Measurements from ENCODE around the gene NAXD. TPM values are rescaled to one million over a fixed set of nuclear protein-coding genes. Genes with fewer than 3 reads are reported as not detected.

NAXD gene
- total and polyA plus RNA-seq, 2 of the 4 experiments (the other 2 are of a cell fraction) = 10.2 to 27.2 TPM

GRCh38 chr13:110677731-110678545, 62.6 kb downstream of the NAXD start:
- H3K14ac ChIP-seq (replicated peaks; ENCODE audit: low read depth, low read length) = no peak overlapping the region; the same call in 1 of the 2 replicates
- TF ChIP-seq MXI1 (IDR thresholded peaks at IDR 0.05; ENCODE audit: borderline replicate concordance, low read depth, low read length) = no peak
- no peak for TF ChIP-seq RFX5 (IDR thresholded peaks at IDR 0.05; ENCODE audit: low read depth, low read length)
- TF ChIP-seq MAFK (IDR thresholded peaks at IDR 0.05; ENCODE audit: low read depth, low read length) = no peak
- no peak for TF ChIP-seq FOS (IDR thresholded peaks at IDR 0.05; ENCODE audit: low read depth, low read length)
- TF ChIP-seq NFE2L2 (IDR thresholded peaks at IDR 0.05; ENCODE audit: low read depth, low read length) = no peak
- TF ChIP-seq, protein P1, sequence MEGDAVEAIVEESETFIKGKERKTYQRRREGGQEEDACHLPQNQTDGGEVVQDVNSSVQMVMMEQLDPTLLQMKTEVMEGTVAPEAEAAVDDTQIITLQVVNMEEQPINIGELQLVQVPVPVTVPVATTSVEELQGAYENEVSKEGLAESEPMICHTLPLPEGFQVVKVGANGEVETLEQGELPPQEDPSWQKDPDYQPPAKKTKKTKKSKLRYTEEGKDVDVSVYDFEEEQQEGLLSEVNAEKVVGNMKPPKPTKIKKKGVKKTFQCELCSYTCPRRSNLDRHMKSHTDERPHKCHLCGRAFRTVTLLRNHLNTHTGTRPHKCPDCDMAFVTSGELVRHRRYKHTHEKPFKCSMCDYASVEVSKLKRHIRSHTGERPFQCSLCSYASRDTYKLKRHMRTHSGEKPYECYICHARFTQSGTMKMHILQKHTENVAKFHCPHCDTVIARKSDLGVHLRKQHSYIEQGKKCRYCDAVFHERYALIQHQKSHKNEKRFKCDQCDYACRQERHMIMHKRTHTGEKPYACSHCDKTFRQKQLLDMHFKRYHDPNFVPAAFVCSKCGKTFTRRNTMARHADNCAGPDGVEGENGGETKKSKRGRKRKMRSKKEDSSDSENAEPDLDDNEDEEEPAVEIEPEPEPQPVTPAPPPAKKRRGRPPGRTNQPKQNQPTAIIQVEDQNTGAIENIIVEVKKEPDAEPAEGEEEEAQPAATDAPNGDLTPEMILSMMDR (conservative IDR thresholded peaks at IDR 0.05; ENCODE audit: low read depth, low read length) = no peak
- TF ChIP-seq MAZ (IDR thresholded peaks at IDR 0.05; ENCODE audit: borderline replicate concordance, low read depth, low read length) = no peak
- TF ChIP-seq CEBPB (IDR thresholded peaks at IDR 0.05; ENCODE audit: low read depth, low read length) = no peak
- TF ChIP-seq, protein P2, sequence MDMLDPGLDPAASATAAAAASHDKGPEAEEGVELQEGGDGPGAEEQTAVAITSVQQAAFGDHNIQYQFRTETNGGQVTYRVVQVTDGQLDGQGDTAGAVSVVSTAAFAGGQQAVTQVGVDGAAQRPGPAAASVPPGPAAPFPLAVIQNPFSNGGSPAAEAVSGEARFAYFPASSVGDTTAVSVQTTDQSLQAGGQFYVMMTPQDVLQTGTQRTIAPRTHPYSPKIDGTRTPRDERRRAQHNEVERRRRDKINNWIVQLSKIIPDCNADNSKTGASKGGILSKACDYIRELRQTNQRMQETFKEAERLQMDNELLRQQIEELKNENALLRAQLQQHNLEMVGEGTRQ (IDR thresholded peaks at IDR 0.05; ENCODE audit: low read depth, low read length) = no peak
- TF ChIP-seq BHLHE40 (IDR thresholded peaks at IDR 0.05; ENCODE audit: low read depth, low read length) = no peak
- no peak for TF ChIP-seq RCOR1 (IDR thresholded peaks at IDR 0.05; ENCODE audit: insufficient replicate concordance, low read length)
- WGBS, 2 experiments (ENCODE audit: extremely low coverage in 2 of 2, insufficient read length in 1 of 2) = 94% methylated on average over 23 of the region's 28 CpGs; no CpG with 5 or more reads in 1 of the 2 experiments
- ChIA-PET CTCF (no interaction called here), POLR2A (ENCODE audit: unreplicated experiment) (no interaction called here)
- H3K27ac ChIP-seq (ENCODE audit: insufficient read depth, low read length) = no peak overlapping the region
- H2BK15ac ChIP-seq (ENCODE audit: low read depth, low read length) = no peak overlapping the region
- no peak overlapping the region for H3K4me3 ChIP-seq (ENCODE audit: insufficient read depth, low read depth, low read length)
- H4K5ac ChIP-seq (ENCODE audit: low read depth, low read length) = no peak overlapping the region
- dilution Hi-C loops (cut with HindIII; ENCODE audit: low sequenced_read_pairs, unreplicated experiment) = no loop called here
- H3K36me3 ChIP-seq (ENCODE audit: control insufficient read depth, insufficient read depth, low read length) = peaks cover 51% of the 10 kb centered on the region
- ATAC-seq (ENCODE audit: low read depth) = no peak
- H3K79me1 ChIP-seq (ENCODE audit: low read depth in 1 of 2, low read length in 2 of 2) = peaks cover 10 to 12% of the 10 kb centered on the region in 2 experiments; a peak in 3 of 4 replicates
- H2BK20ac ChIP-seq (ENCODE audit: low read depth, low read length) = no peak overlapping the region
- H3K4ac ChIP-seq (ENCODE audit: low read depth, low read length) = no peak overlapping the region
- no peak overlapping the region for H3K4me2 ChIP-seq (ENCODE audit: low read depth, low read length)
- H3K23ac ChIP-seq (ENCODE audit: low read depth, low read length) = no peak overlapping the region
- H2BK5ac ChIP-seq (ENCODE audit: low read depth, low read length, poor library complexity, severe bottlenecking) = no peak overlapping the region
- no peak overlapping the region for H3K18ac ChIP-seq (ENCODE audit: low read depth, low read length)
- H4K8ac ChIP-seq (ENCODE audit: low read depth in 2 of 2, low read length in 2 of 2) = no peak overlapping the region
- peaks cover 6% of the 10 kb centered on the region; the same call in 1 of the 2 replicates for H4K20me1 ChIP-seq (ENCODE audit: insufficient read depth, low read length)
- no peak overlapping the region for H2BK120ac ChIP-seq (ENCODE audit: low read depth, low read length)
- H2AK9ac ChIP-seq (replicated peaks; ENCODE audit: low read depth, low read length, poor library complexity) = peak overlapping the region; percentile 31
- no TSS peak for BruUV-seq (replicated peaks)
- in situ Hi-C loops (cut with MboI; ENCODE audit: low sequenced_read_pairs) = no loop called here
- H3K9me3 ChIP-seq (ENCODE audit: control insufficient read depth, insufficient read depth, low read length) = no peaks in the 10 kb centered on the region
- no peak overlapping the region for H2AK5ac ChIP-seq (ENCODE audit: low read depth, low read length)
- H3K56ac ChIP-seq (ENCODE audit: extremely low read depth, insufficient read depth, low read length) = no peak overlapping the region
- 0 out of 2 replicates have a peak, but pooled peaks cover 3% of the 10 kb centered on the region for H3K9me1 ChIP-seq (ENCODE audit: insufficient read depth, low read length)
- H2AFZ ChIP-seq (replicated peaks; ENCODE audit: low read length, poor library complexity) = no peak overlapping the region
- H3K4me1 ChIP-seq (ENCODE audit: control insufficient read depth, insufficient read depth, low read length) = no peaks in the 10 kb centered on the region
- intact Hi-C loops (cut with micrococcal nuclease) = no loop called here
- H3K9ac ChIP-seq (ENCODE audit: low read depth, low read length) = no peak overlapping the region
- no peak overlapping the region for H4K91ac ChIP-seq (ENCODE audit: insufficient read depth, low read depth, low read length)
- H3K27me3 ChIP-seq (ENCODE audit: control insufficient read depth, insufficient read depth, low read length) = no peaks in the 10 kb centered on the region
- DNase-seq = peak; percentile 37
